GM18505 (cell line): ENCODE data around the gene KDM5B.
A peak's percentile ranks its signal among the peaks of the same experiment; 100 is the strongest.
"Not testable (repeated sequence)": the region's sequence is repeated elsewhere in the genome, so short reads cannot be mapped to it uniquely, and the experiment has no call there.

Experiments
- ATAC-seq: cut with Tn5 transposase; IDR thresholded peaks from one replicate; pipeline ENCODE4 v1.9.1; 2021; ENCODE audit not compliant: unreplicated experiment
- POLR2A ChIP-seq: IDR thresholded peaks from 4 replicates; pipeline ENCODE4 v1.6.1; 2011; ENCODE audit warnings: borderline replicate concordance; ENCODE audit not compliant: insufficient read depth, insufficient read length; ENCODE audit errors: extremely low read depth

Gene KDM5B

GRCh38 chr1:202835548-202836072 lies 27.4 kb upstream of the KDM5B start:
- no peak for TF ChIP-seq POLR2A

GRCh38 chr1:202834771-202835547 lies 26.7 kb upstream of the KDM5B start:
- ATAC-seq = no peak

More at GRCh38 chr1:202835548-202836072, 27.4 kb upstream of the KDM5B start:
- ATAC-seq = no peak

GRCh38 chr1:202831906-202832305 lies 23.7 kb upstream of the KDM5B start:
- no peak for TF ChIP-seq POLR2A
- no peak for ATAC-seq

More at GRCh38 chr1:202834771-202835547, 26.7 kb upstream of the KDM5B start:
- TF ChIP-seq POLR2A = no peak

GRCh38 chr1:202829223-202829622 lies 21.0 kb upstream of the KDM5B start:
- ATAC-seq = not testable (repeated sequence)

DNA sequence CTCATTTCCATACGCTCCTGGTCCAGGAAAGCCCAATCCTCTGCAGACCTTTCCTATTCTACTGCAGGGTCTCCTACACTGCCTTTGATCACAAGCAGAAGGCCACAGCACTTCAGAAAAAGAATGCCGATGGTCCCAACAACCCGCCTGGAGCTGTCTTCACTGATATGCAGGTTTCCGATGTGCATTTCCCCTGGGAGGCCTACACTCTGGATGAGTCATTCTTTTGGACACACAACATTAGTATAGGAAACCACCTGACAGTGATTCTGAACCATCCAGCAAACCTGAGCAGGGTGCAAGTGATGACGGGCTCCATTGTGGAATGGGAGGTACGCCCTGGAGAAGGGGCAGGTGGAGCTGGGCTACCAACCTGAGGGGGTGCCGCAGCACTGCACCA lies 17.5 kb upstream of the KDM5B start:
- no peak for TF ChIP-seq POLR2A
- ATAC-seq = no peak

DNA sequence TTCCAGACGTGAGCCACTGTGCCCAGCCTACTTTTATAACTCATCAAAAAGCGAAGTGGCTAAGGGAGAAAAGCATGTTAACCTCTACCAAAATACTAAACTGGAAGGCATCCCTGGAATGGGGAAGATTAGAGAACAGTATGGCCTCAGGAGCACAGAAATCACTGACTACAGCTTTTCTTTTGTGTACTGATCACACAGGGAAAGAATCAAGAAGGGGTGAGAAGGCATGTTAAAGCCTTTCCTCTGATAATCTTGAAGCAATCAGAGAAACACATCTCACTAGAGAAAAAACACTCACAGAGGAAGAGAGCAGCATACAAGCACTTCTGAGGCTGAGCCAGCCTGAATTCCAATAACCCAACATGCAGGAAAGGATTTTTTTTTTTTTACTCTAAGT lies 13.2 kb upstream of the KDM5B start:
- TF ChIP-seq POLR2A = no peak
- no peak for ATAC-seq

- TF ChIP-seq POLR2A = no peak
- no peak for ATAC-seq
Measured at GRCh38 chr1:202818819-202819218, 10.6 kb upstream of the KDM5B start.

- ATAC-seq = no peak
- no peak for TF ChIP-seq POLR2A
Measured at GRCh38 chr1:202815120-202815519, 6.9 kb upstream of the KDM5B start.

- no peak for TF ChIP-seq POLR2A
Measured at GRCh38 chr1:202812176-202813026, 4.2 kb upstream of the KDM5B start.

DNA sequence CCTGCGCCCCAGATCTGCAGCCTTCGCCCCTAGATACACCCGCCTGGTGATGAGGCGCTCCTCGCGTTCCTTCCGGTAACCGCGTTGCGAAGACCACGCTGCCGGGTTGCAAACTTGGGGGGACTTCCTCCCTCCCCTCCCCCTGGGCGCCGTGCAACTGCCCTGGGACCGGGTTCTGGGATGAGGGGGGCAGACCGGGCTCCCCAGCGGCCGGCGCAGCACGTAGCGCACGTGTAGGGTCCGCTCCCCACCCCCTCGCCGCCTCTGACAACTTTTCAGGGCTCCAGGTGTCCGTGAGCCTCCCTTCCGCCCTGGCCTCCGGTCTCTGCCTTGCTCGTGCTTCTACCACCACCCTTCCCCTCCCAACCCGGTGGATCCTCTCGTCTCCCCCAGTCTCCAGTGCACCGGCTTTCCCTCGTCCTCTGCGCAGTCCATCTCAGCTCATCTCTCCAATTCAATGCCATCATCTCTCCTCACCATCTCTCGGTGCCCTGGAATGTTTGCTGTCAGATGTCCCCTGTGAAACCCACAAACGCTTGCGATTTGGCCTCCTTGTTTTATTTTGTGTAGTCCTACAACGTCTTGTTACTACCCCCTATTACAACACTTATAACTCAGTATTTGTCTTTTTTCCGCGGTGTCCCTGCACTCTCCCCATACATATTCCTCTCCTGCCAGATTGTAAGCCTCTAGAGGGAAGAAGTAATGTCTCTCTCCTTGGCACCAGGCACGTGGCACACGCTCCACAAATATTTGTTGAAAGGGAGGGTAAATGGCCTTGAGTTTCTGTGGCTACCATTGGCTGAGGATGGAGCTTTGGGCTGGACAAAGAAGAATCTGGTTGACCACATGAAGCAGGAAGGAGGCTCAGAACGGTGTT lies 3.3 kb upstream of the KDM5B start:
- no peak for TF ChIP-seq POLR2A
- peak; percentile 13 for ATAC-seq

More at GRCh38 chr1:202812176-202813026, 4.2 kb upstream of the KDM5B start:
- ATAC-seq = no peak

DNA sequence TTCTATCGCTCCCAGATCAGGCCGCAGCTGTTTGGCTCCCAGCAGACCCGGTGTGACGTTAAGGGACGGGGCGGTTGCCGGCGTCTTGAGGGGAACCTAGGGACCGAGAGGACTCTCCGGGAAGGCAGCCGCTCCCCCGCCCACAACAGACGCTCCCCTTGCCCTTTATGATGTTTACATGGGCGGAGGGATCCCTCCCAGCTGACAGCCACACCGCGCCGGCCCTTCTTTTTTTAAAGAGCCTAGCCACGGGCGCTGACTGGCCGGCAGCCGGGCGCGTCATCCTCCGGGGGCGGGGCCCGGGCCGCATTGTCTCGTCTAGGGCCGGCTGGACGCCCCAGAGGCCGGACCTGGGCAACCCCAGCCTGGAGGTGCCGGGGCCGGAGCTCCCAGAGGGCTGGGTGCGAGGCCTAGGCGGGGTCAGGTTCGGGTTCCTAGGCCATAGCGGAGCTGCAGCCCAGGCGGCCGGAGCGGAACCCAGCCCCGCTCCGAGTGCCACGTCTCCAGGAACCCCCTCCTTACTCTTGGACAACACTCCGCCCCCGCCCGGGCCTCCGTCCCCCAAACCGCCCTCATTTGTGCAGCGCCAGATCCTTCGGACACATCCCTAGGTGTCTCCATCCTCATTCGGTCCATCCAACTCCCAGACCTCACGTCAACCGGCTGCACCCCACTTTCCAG lies 2.5 kb upstream of the KDM5B start, which contains the start of gene PCAT6:
Gene PCAT6 (plus strand): TSS at position 340 of the 681 bp plus-strand sequence.
- peak; percentile 75 for TF ChIP-seq POLR2A
- peak; percentile 62 for ATAC-seq

DNA sequence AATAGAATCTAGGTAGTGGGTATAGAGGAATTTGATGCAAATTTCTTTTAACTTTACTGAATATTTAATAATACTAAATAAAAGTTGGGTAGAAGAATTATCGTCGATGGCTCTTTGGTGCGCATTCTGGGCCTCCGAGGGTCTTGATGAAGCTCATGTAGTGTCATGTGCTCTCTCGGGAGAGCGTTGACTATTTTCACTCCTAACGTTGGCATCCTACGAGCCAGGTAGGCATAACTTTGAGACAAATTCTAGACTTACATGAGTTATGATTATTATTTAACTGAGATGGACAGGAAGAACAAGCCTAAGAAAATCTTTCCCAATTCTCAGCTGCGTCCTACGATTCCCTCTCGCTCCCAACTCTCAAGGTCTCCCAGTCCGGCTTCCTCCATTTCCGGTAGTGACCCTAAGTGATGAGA lies 2.0 kb upstream of the KDM5B start:
- no peak for ATAC-seq
- TF ChIP-seq POLR2A = no peak

DNA sequence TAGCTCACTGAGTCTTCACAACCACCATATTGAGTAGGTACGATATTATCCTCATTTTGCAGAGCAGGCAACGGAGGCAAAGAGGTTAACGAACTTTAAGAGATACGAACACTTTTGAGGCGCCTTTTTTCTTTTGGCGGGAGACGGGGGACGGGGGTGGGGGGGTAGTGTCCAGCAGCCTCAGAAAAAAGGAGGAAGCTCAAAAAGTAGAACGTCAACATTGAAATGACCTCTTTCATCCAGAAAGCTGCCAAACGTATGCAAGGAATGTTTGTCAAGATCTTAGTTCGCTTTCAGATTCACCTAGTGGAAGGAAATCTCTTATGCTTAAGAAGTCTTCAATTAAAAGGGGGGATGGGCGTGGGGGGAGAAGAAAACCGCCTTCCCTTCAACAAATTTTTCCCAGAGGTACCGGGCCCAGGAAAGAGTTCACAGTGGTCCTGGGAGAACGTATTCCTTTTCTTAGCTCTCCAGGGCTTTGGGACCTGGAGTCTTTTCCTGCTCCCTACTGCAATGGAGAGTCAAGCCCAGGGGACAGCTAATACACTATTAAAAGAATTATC lies 1.5 kb upstream of the KDM5B start:
- ATAC-seq = no peak
- no peak for TF ChIP-seq POLR2A
